Measurements from ENCODE around the gene CNTNAP2. TPM values are rescaled to one million over a fixed set of nuclear protein-coding genes. Genes with fewer than 3 reads are reported as not detected.
"Not testable (repeated sequence)": the region's sequence is repeated elsewhere in the genome, so short reads cannot be mapped to it uniquely, and the experiment has no call there.

Gene CNTNAP2
- total and polyA plus RNA-seq, 2 donors from 2014 or later: 0.06 to 0.13 TPM

DNA sequence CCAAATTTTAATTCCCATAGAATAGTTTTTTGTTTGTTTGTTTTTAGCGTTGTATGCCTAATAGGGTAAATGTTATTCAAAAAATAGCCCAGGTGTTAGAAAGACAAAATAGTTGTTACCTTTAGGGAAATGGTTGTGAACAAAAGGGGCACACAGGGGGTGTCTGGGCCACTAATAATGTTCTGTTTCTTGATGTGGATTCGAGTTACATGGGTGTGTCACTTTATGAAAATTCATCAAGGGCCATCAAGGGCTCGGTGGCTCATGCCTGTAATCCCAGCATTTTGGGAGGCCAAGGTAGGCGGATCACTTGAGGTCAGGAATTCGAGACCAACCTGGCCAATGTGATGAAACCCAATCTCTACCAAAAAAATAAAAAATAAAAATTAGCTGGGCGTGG, 1942.2 kb downstream of the CNTNAP2 start:
- Histone ChIP-seq H3K36me3 (ENCODE audit: control insufficient read depth in 2 of 3, insufficient read depth in 3 of 3, low read length in 3 of 3) (no peaks in the 10 kb centered on the region), H3K27me3 (ENCODE audit: control insufficient read depth, insufficient read depth, low read length) (no peaks in the 10 kb centered on the region), H3K4me1 (ENCODE audit: control insufficient read depth in 2 of 3, insufficient read depth in 2 of 3, low read depth in 1 of 3, low read length in 3 of 3) (no peaks in the 10 kb centered on the region), H3K9me3 (ENCODE audit: control insufficient read depth in 2 of 3, insufficient read depth in 1 of 3, low read length in 3 of 3) (no peaks in the 10 kb centered on the region), H3K4me3 (ENCODE audit: low read length in 3 of 3) (no peak overlapping the region), H3K27ac (ENCODE audit: low read depth in 2 of 2, low read length in 2 of 2) (no peak overlapping the region), H3K9ac (ENCODE audit: low read length in 3 of 3) (no peak overlapping the region)
- TF ChIP-seq, protein P1, sequence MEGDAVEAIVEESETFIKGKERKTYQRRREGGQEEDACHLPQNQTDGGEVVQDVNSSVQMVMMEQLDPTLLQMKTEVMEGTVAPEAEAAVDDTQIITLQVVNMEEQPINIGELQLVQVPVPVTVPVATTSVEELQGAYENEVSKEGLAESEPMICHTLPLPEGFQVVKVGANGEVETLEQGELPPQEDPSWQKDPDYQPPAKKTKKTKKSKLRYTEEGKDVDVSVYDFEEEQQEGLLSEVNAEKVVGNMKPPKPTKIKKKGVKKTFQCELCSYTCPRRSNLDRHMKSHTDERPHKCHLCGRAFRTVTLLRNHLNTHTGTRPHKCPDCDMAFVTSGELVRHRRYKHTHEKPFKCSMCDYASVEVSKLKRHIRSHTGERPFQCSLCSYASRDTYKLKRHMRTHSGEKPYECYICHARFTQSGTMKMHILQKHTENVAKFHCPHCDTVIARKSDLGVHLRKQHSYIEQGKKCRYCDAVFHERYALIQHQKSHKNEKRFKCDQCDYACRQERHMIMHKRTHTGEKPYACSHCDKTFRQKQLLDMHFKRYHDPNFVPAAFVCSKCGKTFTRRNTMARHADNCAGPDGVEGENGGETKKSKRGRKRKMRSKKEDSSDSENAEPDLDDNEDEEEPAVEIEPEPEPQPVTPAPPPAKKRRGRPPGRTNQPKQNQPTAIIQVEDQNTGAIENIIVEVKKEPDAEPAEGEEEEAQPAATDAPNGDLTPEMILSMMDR (IDR thresholded peaks at IDR 0.05; ENCODE audit: borderline replicate concordance, extremely low read depth, insufficient read depth): no peak
- intact Hi-C loops (cut with DNase I): no loop called here
- DNase-seq: no peak
- FAIRE-seq: no peak

DNA sequence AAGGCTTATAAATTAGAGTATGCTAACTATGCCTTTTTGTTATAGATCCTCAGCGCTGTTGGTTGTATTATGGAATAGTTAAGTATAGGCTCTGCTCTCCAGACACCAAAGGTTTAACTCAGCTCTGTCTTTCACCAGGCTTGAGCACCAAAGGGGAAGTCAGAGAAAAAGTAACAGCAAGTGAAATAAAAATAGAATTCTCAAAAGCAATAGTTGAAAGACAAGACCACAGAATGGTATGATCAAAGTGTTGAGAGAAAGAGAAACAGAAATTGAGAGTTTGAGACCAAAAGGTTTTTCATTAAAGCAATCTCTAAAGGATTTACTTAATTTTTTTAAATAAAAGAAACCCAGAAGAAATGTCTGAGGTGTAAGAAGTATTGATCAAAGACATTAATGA, 1944.1 kb downstream of the CNTNAP2 start:
- FAIRE-seq (no peak), DNase-seq (no peak)
- Histone ChIP-seq H3K4me1 (ENCODE audit: control insufficient read depth in 2 of 3, insufficient read depth in 2 of 3, low read depth in 1 of 3, low read length in 3 of 3) (no peaks in the 10 kb centered on the region), H3K27me3 (ENCODE audit: control insufficient read depth, insufficient read depth, low read length) (no peaks in the 10 kb centered on the region), H3K27ac (ENCODE audit: low read depth in 2 of 2, low read length in 2 of 2) (no peak overlapping the region), H3K9me3 (ENCODE audit: control insufficient read depth in 2 of 3, insufficient read depth in 1 of 3, low read length in 3 of 3) (no peaks in the 10 kb centered on the region), H3K36me3 (ENCODE audit: control insufficient read depth in 2 of 3, insufficient read depth in 3 of 3, low read length in 3 of 3) (no peaks in the 10 kb centered on the region), H3K4me3 (ENCODE audit: low read length in 3 of 3) (no peak overlapping the region), H3K9ac (ENCODE audit: low read length in 3 of 3) (no peak overlapping the region)
- TF ChIP-seq, protein P1 (IDR thresholded peaks at IDR 0.05; ENCODE audit: borderline replicate concordance, extremely low read depth, insufficient read depth): no peak
- intact Hi-C loops (cut with DNase I): no loop called here

DNA sequence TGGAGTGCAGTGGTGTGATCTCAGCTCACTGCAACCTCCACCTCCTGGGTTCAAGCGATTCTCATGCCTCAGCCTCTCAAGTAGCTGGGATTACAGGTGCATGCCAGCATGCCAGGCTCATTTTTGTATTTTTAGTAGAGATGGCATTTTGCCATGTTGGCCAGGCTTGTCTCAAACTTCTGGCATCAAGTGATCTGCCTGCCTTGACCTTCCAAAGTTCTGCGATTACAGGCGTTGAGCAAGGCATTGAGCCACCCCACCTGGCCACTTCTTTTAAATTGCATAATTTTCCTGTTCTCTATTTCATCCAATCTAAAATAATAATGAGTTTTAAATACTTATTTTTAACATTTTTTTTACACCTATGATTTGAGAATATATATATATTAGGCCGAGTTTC, 1961.5 kb downstream of the CNTNAP2 start:
- H3K36me3 ChIP-seq (ENCODE audit: control insufficient read depth in 2 of 3, insufficient read depth in 3 of 3, low read length in 3 of 3); H3K27ac ChIP-seq (ENCODE audit: low read depth in 2 of 2, low read length in 2 of 2); H3K4me1 ChIP-seq (ENCODE audit: control insufficient read depth in 2 of 3, insufficient read depth in 2 of 3, low read depth in 1 of 3, low read length in 3 of 3); H3K27me3 ChIP-seq (ENCODE audit: control insufficient read depth, insufficient read depth, low read length); FAIRE-seq; H3K9ac ChIP-seq (ENCODE audit: low read length in 3 of 3); H3K9me3 ChIP-seq (ENCODE audit: control insufficient read depth in 2 of 3, insufficient read depth in 1 of 3, low read length in 3 of 3); DNase-seq; intact Hi-C loops (cut with DNase I); H3K4me3 ChIP-seq (ENCODE audit: low read length in 3 of 3): not testable (repeated sequence)

DNA sequence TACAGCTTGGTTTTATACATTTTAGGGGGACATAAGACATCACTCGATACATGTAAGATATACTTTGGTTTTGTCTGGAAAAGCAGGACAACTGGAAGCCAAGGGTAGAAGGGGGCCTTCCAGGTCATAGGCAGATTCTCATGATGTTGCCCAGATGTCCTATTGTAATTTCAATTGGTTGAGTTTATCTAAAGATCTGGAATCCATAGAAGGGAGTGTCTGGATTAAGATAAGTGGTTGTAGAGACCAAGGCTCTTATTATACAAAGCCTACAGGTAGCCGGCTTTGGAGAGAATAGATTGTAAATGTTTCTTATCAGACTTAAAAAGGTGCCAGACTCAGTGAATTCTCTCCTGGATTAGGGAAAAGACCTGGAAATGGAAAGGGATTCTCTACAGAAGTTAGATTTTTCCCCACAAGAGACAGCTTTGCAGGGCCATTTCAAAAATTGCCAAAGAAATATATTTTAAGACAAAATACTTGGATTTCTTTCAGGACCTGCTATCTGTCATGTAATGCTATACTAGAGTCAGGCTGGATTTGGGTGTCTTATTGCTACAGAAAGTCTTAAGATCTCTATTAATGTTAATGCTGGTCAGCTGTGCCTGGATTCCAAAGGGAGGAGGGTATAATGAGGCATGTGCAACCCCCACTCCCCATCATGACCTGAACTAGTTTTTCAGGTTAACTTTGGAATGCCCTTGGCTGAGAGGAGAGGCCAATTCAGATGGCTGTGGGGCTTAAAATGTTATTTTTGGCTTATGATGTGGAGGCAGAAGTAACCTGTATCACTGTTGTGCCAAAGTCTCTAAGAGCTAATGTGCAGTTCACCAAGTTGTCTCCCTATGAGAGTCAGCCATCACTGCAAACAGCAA, 1962.8 kb downstream of the CNTNAP2 start:
- Histone ChIP-seq H3K4me3 (ENCODE audit: low read length in 3 of 3) (no peak overlapping the region), H3K9ac (ENCODE audit: low read length in 3 of 3) (no peak overlapping the region), H3K4me1 (ENCODE audit: control insufficient read depth in 2 of 3, insufficient read depth in 2 of 3, low read depth in 1 of 3, low read length in 3 of 3) (no peaks in the 10 kb centered on the region), H3K27me3 (ENCODE audit: control insufficient read depth, insufficient read depth, low read length) (no peaks in the 10 kb centered on the region), H3K27ac (ENCODE audit: low read depth in 2 of 2, low read length in 2 of 2) (no peak overlapping the region), H3K36me3 (ENCODE audit: control insufficient read depth in 2 of 3, insufficient read depth in 3 of 3, low read length in 3 of 3) (no peaks in the 10 kb centered on the region), H3K9me3 (ENCODE audit: control insufficient read depth in 2 of 3, insufficient read depth in 1 of 3, low read length in 3 of 3) (peaks cover 0 to 1% (median 0%) of the 10 kb centered on the region in 3 donors)
- intact Hi-C loops (cut with DNase I): no loop called here
- TF ChIP-seq, protein P1 (IDR thresholded peaks at IDR 0.05; ENCODE audit: borderline replicate concordance, extremely low read depth, insufficient read depth): no peak
- DNase-seq (no peak), FAIRE-seq (no peak)
